ENCODE data around the gene PLD2. TPM values are rescaled to one million over a fixed set of nuclear protein-coding genes. Genes with fewer than 3 reads are reported as not detected.
A peak's percentile ranks its signal among the peaks of the same experiment; 100 is the strongest.

PLD2 gene
- total RNA-seq, 1 donor from 2014 or later: 20.0 TPM

GRCh38 chr17:4815043-4815675 lies 8.2 kb downstream of the PLD2 start:
- TF ChIP-seq CTCF (IDR thresholded peaks at IDR 0.05; ENCODE audit: insufficient read depth, low read length, severe bottlenecking): peak; percentile 31
- no peaks in the 10 kb centered on the region for H3K27me3 ChIP-seq (ENCODE audit: control insufficient read depth, insufficient read depth, low read length)
- peaks cover 33% of the 10 kb centered on the region for H3K36me3 ChIP-seq (ENCODE audit: control insufficient read depth, insufficient read depth, low read length)
- DNase-seq (ENCODE audit: low read depth) (no peak), FAIRE-seq (peak; percentile 91)
- no peak overlapping the region for H3K4me3 ChIP-seq (ENCODE audit: low read depth, low read length)

GRCh38 chr17:4816826-4817225 lies 9.9 kb downstream of the PLD2 start:
- DNase-seq (ENCODE audit: low read depth) (no peak), FAIRE-seq (no peak)
- Histone ChIP-seq H3K27me3 (ENCODE audit: control insufficient read depth, insufficient read depth, low read length) (no peaks in the 10 kb centered on the region), H3K4me3 (ENCODE audit: low read depth, low read length) (no peak overlapping the region), H3K36me3 (ENCODE audit: control insufficient read depth, insufficient read depth, low read length) (peaks cover 27% of the 10 kb centered on the region)
- TF ChIP-seq CTCF (IDR thresholded peaks at IDR 0.05; ENCODE audit: insufficient read depth, low read length, severe bottlenecking): no peak

- FAIRE-seq: no peak
These were observed 11.3 kb downstream of the PLD2 start for GRCh38 chr17:4818276-4818675.

GRCh38 chr17:4822835-4823234 lies 15.9 kb downstream of the PLD2 start:
- DNase-seq (ENCODE audit: low read depth): no peak
- no peaks in the 10 kb centered on the region for H3K27me3 ChIP-seq (ENCODE audit: control insufficient read depth, insufficient read depth, low read length)
- peaks cover 12% of the 10 kb centered on the region for H3K36me3 ChIP-seq (ENCODE audit: control insufficient read depth, insufficient read depth, low read length)
- peak; percentile 66 for FAIRE-seq
- TF ChIP-seq CTCF (IDR thresholded peaks at IDR 0.05; ENCODE audit: insufficient read depth, low read length, severe bottlenecking): no peak
- no peak overlapping the region for H3K4me3 ChIP-seq (ENCODE audit: low read depth, low read length)

More at GRCh38 chr17:4818276-4818675, 11.3 kb downstream of the PLD2 start:
- no peak overlapping the region for H3K4me3 ChIP-seq (ENCODE audit: low read depth, low read length)
- DNase-seq (ENCODE audit: low read depth): no peak
- TF ChIP-seq CTCF (IDR thresholded peaks at IDR 0.05; ENCODE audit: insufficient read depth, low read length, severe bottlenecking): no peak
- H3K36me3 ChIP-seq (ENCODE audit: control insufficient read depth, insufficient read depth, low read length): peaks cover 31% of the 10 kb centered on the region
- no peaks in the 10 kb centered on the region for H3K27me3 ChIP-seq (ENCODE audit: control insufficient read depth, insufficient read depth, low read length)

GRCh38 chr17:4823373-4824089 lies 16.6 kb downstream of the PLD2 start:
- no peak for TF ChIP-seq CTCF (IDR thresholded peaks at IDR 0.05; ENCODE audit: insufficient read depth, low read length, severe bottlenecking)
- no peak for DNase-seq (ENCODE audit: low read depth)
- Histone ChIP-seq H3K27me3 (ENCODE audit: control insufficient read depth, insufficient read depth, low read length) (no peaks in the 10 kb centered on the region), H3K4me3 (ENCODE audit: low read depth, low read length) (no peak overlapping the region), H3K36me3 (ENCODE audit: control insufficient read depth, insufficient read depth, low read length) (peaks cover 10% of the 10 kb centered on the region)
- no peak for FAIRE-seq

Data from bronchial epithelial cell (primary cell).